ENCODE results near the gene ULK1.
"Not testable (repeated sequence)": the region's sequence is repeated elsewhere in the genome, so short reads cannot be mapped to it uniquely, and the experiment has no call there.

The ULK1 gene

DNA sequence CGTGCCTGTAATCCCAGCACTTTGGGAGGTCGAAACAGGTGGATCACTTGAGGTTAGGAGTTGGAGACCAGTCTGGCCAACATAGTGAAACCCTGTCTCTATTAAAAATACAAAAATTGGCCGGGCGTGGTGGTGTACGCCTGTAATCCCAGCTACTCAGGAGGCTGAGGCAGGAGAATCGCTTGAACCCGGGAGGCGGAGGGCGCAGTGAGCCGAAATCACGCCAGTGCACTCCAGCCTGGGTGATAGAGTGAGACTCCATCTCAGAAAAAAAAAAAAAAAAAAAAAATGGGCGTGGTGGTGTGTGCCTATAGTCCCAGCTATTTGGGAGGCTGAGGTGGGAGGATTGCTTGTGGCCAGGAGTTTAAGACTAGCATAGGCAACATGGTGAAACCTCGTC lies 60.0 kb downstream of the ULK1 start:
- not testable (repeated sequence) for H4K8ac ChIP-seq (ENCODE audit: low read depth, low read length); H3K23ac ChIP-seq (ENCODE audit: low read length); H3K27ac ChIP-seq (ENCODE audit: low read depth, low read length); H3K18ac ChIP-seq (ENCODE audit: low read length); H3K4me1 ChIP-seq (ENCODE audit: control insufficient read depth, low read depth, low read length); H3K4ac ChIP-seq (ENCODE audit: low read depth, low read length); H3K4me3 ChIP-seq (ENCODE audit: low read length); H2BK120ac ChIP-seq (ENCODE audit: low read depth, low read length); H4K5ac ChIP-seq (ENCODE audit: low read length); H3K56ac ChIP-seq (ENCODE audit: low read length); H2AK5ac ChIP-seq (ENCODE audit: low read length); DNase-seq; H3K9ac ChIP-seq (ENCODE audit: low read length); H3K36me3 ChIP-seq (ENCODE audit: control insufficient read depth, insufficient read depth, low read length); H3K27me3 ChIP-seq (ENCODE audit: insufficient read depth, low read length, poor library complexity); H2BK5ac ChIP-seq (ENCODE audit: low read length); H2BK15ac ChIP-seq (replicated peaks; ENCODE audit: low read depth); H3K4me2 ChIP-seq (ENCODE audit: low read length)
- Histone ChIP-seq H3K79me2 (ENCODE audit: control insufficient read depth, insufficient read depth, low read length) (peaks cover 50% of the 10 kb centered on the region), H3K79me1 (ENCODE audit: low read length) (peaks cover 25% of the 10 kb centered on the region)
- no CpG with 5 or more reads among the region's 13 CpGs for WGBS (ENCODE audit: extremely low coverage, insufficient coverage, low lambda C conversion rate)

DNA sequence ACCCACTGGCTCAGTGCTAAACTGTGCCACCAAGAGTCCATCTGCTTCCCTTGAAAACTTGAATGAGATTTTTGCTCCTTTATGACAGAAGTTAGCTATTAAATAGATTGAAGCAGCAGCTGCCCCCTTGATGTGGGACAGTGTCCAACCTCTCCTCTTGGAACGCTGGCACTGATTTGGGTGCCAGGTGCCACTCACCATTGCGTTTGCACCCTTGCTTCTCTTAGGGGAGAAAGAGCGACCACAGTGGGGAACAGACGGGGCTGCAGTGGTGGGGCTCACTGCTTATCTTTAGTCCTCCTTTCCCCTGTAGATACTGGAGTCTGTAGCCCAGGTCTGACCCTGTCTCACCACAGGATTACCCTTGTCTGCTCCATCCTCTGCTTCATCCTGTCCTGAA lies 64.7 kb downstream of the ULK1 start:
- H3K4ac ChIP-seq (ENCODE audit: low read depth, low read length): no peak overlapping the region
- peaks cover 40% of the 10 kb centered on the region for H3K79me2 ChIP-seq (ENCODE audit: control insufficient read depth, insufficient read depth, low read length)
- no peaks in the 10 kb centered on the region for H3K27me3 ChIP-seq (ENCODE audit: insufficient read depth, low read length, poor library complexity)
- H3K9ac ChIP-seq (ENCODE audit: low read length): no peak overlapping the region
- H4K8ac ChIP-seq (ENCODE audit: low read depth, low read length): no peak overlapping the region
- no peak overlapping the region for H3K18ac ChIP-seq (ENCODE audit: low read length)
- no peak overlapping the region for H3K56ac ChIP-seq (ENCODE audit: low read length)
- no peak overlapping the region for H3K4me3 ChIP-seq (ENCODE audit: low read length)
- peaks cover 3% of the 10 kb centered on the region for H3K36me3 ChIP-seq (ENCODE audit: control insufficient read depth, insufficient read depth, low read length)
- H3K4me1 ChIP-seq (ENCODE audit: control insufficient read depth, low read depth, low read length): no peaks in the 10 kb centered on the region
- H3K79me1 ChIP-seq (ENCODE audit: low read length): peaks cover 21% of the 10 kb centered on the region
- no peak overlapping the region for H2BK5ac ChIP-seq (ENCODE audit: low read length)
- H2BK120ac ChIP-seq (ENCODE audit: low read depth, low read length): no peak overlapping the region
- WGBS (ENCODE audit: extremely low coverage, insufficient coverage, low lambda C conversion rate): no CpG with 5 or more reads among the region's 4 CpGs
- H2BK15ac ChIP-seq (replicated peaks; ENCODE audit: low read depth): no peak overlapping the region
- H4K5ac ChIP-seq (ENCODE audit: low read length): no peak overlapping the region
- no peak for DNase-seq
- H2AK5ac ChIP-seq (ENCODE audit: low read length): no peak overlapping the region
- H3K23ac ChIP-seq (ENCODE audit: low read length): no peak overlapping the region
- H3K4me2 ChIP-seq (ENCODE audit: low read length): no peak overlapping the region
- no peak overlapping the region for H3K27ac ChIP-seq (ENCODE audit: low read depth, low read length)

DNA sequence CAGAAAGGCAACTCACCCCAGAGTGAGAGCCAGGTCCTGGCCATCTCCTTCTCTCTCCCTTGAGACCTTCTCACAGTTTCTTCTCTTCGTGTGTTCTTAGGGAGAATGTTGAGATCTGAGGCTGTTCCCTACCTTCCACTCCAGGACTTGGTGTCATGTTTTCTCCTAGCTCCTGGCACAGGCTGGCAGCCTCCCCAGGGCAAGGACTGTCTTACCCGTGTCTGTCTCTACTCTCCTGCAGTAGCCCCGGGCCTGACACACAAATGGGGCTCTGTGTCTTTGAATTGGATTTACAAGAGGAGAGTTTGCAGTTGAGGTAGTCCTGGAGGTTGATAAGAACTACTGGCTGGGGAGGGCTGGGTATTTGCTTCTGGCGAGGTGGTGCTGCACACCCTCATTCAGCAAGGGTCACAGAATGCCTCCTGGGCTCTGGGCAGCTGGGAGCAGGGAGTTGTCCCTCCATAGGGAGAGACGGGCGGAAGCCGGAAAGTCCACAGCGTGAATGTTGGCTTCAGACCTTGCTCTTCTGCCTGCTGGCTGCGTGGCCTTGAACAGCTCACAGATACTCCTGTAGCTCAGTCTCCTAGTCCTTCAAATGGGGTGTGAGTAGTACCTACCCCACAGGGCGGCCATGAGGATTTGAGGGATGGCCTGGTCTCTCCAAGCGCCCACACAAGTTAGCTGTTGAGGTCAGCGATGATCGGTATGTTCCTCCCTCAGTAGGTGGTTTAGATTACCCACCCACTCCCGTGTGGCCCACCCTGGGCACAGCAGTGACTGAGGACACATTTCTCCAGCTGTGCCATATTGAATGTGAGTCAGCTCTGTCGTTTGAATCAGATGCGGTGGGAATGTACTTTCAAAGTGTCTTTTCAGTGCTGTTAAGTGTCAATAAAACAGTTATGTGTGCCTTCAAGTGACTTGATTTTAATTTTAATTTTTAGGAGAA lies 65.5 kb downstream of the ULK1 start:
- Histone ChIP-seq H3K4ac (ENCODE audit: low read depth, low read length) (no peak overlapping the region), H3K4me1 (ENCODE audit: control insufficient read depth, low read depth, low read length) (no peaks in the 10 kb centered on the region), H3K27ac (ENCODE audit: low read depth, low read length) (no peak overlapping the region), H3K36me3 (ENCODE audit: control insufficient read depth, insufficient read depth, low read length) (peaks cover 3% of the 10 kb centered on the region), H2BK5ac (ENCODE audit: low read length) (no peak overlapping the region), H3K27me3 (ENCODE audit: insufficient read depth, low read length, poor library complexity) (no peaks in the 10 kb centered on the region), H3K4me2 (ENCODE audit: low read length) (no peak overlapping the region), H2AK5ac (ENCODE audit: low read length) (no peak overlapping the region), H3K79me2 (ENCODE audit: control insufficient read depth, insufficient read depth, low read length) (peaks cover 39% of the 10 kb centered on the region), H2BK120ac (ENCODE audit: low read depth, low read length) (no peak overlapping the region), H2BK15ac (replicated peaks; ENCODE audit: low read depth) (no peak overlapping the region), H3K9ac (ENCODE audit: low read length) (no peak overlapping the region), H3K4me3 (ENCODE audit: low read length) (no peak overlapping the region), H3K18ac (ENCODE audit: low read length) (no peak overlapping the region), H4K8ac (ENCODE audit: low read depth, low read length) (no peak overlapping the region), H3K23ac (ENCODE audit: low read length) (no peak overlapping the region), H3K56ac (ENCODE audit: low read length) (no peak overlapping the region), H4K5ac (ENCODE audit: low read length) (no peak overlapping the region), H3K79me1 (ENCODE audit: low read length) (peaks cover 21% of the 10 kb centered on the region)
- no peak for DNase-seq
- no CpG with 5 or more reads among the region's 16 CpGs for WGBS (ENCODE audit: extremely low coverage, insufficient coverage, low lambda C conversion rate)

DNA sequence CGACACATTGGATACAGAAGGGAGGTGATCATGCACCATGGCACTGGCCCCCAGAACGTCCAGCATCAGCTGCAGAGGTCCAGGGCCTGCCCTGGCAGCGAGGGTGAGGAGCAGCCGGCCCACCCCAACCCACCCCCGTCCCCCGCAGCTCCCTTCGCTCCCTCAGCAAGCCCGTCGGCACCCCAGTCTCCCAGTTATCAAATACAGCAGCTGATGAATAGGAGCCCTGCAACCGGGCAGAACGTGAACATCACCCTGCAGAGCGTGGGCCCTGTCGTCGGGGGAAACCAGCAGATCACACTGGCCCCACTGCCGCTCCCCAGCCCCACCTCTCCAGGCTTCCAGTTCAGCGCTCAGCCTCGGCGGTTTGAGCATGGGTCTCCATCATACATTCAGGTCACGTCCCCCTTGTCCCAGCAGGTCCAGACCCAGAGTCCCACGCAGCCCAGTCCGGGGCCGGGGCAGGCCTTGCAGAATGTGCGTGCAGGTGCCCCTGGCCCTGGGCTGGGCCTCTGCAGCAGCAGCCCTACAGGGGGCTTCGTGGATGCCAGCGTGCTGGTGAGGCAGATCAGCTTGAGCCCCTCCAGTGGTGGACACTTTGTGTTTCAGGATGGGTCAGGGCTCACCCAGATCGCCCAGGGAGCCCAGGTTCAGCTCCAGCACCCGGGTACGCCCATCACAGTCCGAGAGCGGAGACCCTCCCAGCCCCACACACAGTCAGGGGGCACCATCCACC lies 66.3 kb downstream of the ULK1 start:
- not testable (repeated sequence) for H3K4me1 ChIP-seq (ENCODE audit: control insufficient read depth, low read depth, low read length); H3K4ac ChIP-seq (ENCODE audit: low read depth, low read length); H3K36me3 ChIP-seq (ENCODE audit: control insufficient read depth, insufficient read depth, low read length); H3K18ac ChIP-seq (ENCODE audit: low read length); H2BK5ac ChIP-seq (ENCODE audit: low read length); H3K4me3 ChIP-seq (ENCODE audit: low read length); H3K23ac ChIP-seq (ENCODE audit: low read length); H4K8ac ChIP-seq (ENCODE audit: low read depth, low read length); H3K56ac ChIP-seq (ENCODE audit: low read length); H3K27me3 ChIP-seq (ENCODE audit: insufficient read depth, low read length, poor library complexity); H3K27ac ChIP-seq (ENCODE audit: low read depth, low read length); DNase-seq; H4K5ac ChIP-seq (ENCODE audit: low read length); H3K4me2 ChIP-seq (ENCODE audit: low read length); H2BK15ac ChIP-seq (replicated peaks; ENCODE audit: low read depth); H3K9ac ChIP-seq (ENCODE audit: low read length); H2BK120ac ChIP-seq (ENCODE audit: low read depth, low read length); H2AK5ac ChIP-seq (ENCODE audit: low read length)
- Histone ChIP-seq H3K79me2 (ENCODE audit: control insufficient read depth, insufficient read depth, low read length) (peaks cover 37% of the 10 kb centered on the region), H3K79me1 (ENCODE audit: low read length) (peaks cover 21% of the 10 kb centered on the region)
- WGBS (ENCODE audit: extremely low coverage, insufficient coverage, low lambda C conversion rate): no CpG with 5 or more reads among the region's 30 CpGs

DNA sequence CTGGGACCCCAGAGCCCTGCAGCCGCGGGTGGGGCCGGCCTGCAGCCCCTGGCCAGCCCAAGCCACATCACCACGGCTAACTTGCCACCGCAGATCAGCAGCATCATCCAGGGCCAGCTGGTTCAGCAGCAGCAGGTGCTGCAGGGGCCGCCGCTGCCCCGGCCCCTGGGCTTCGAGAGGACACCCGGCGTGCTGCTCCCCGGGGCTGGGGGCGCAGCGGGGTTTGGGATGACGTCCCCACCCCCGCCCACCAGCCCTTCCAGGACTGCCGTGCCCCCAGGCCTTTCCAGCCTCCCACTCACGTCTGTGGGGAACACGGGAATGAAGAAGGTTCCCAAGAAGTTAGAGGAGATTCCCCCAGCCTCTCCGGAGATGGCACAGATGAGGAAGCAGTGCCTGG lies 66.9 kb downstream of the ULK1 start:
- not testable (repeated sequence) for H2BK120ac ChIP-seq (ENCODE audit: low read depth, low read length); H3K4me2 ChIP-seq (ENCODE audit: low read length); H3K4me1 ChIP-seq (ENCODE audit: control insufficient read depth, low read depth, low read length); H2AK5ac ChIP-seq (ENCODE audit: low read length); H3K36me3 ChIP-seq (ENCODE audit: control insufficient read depth, insufficient read depth, low read length); H3K23ac ChIP-seq (ENCODE audit: low read length); DNase-seq; H3K4me3 ChIP-seq (ENCODE audit: low read length); H4K5ac ChIP-seq (ENCODE audit: low read length); H3K9ac ChIP-seq (ENCODE audit: low read length); H2BK15ac ChIP-seq (replicated peaks; ENCODE audit: low read depth); H3K4ac ChIP-seq (ENCODE audit: low read depth, low read length); H4K8ac ChIP-seq (ENCODE audit: low read depth, low read length); H3K27me3 ChIP-seq (ENCODE audit: insufficient read depth, low read length, poor library complexity); H3K56ac ChIP-seq (ENCODE audit: low read length); H3K27ac ChIP-seq (ENCODE audit: low read depth, low read length); H2BK5ac ChIP-seq (ENCODE audit: low read length); H3K18ac ChIP-seq (ENCODE audit: low read length)
- WGBS (ENCODE audit: extremely low coverage, insufficient coverage, low lambda C conversion rate): no CpG with 5 or more reads among the region's 20 CpGs
- H3K79me2 ChIP-seq (ENCODE audit: control insufficient read depth, insufficient read depth, low read length): peaks cover 37% of the 10 kb centered on the region
- peaks cover 17% of the 10 kb centered on the region for H3K79me1 ChIP-seq (ENCODE audit: low read length)
